Stimulated activated CD4-positive, alpha-beta T cell treated with anti-CD3 and anti-CD28 coated beads, Interleukin-1b, Interleukin-23, amount 100 ng/mL, for 1 hour (primary cell): ENCODE measurements around the gene TCEAL5.
A peak's percentile ranks its signal among the peaks of the same experiment; 100 is the strongest.
"Not testable (repeated sequence)": the region's sequence is repeated elsewhere in the genome, so short reads cannot be mapped to it uniquely, and the experiment has no call there.

Experiments
- DNase-seq, 2 donors: peaks; one replicate each; pipeline ENCODE4 v3.0.0-alpha.2; 2020; ENCODE audit warnings: low read depth in 2 of 2

The TCEAL5 gene

DNA sequence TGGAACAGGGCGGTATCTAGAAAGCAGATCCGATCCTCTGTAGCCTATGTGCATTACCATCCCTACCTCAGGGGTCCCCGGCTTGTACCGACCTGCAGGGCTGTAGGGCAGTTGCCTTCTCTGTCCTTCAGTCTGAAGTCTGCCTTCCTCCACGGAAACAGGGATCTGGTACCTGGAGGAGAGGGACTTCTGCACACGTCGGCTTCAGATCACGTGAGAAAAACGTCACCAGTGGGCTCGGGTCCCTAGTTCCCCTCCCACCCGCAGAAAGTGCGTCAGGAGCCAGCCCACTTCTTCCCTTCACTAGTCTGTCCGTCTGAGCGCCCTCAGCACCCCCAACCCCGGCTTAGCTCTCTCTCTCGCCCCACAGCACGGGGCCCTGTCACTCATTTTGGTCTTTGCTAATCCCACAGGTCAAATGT lies at the start of gene TCEAL5:
TSS of gene TCEAL5 (minus strand) at position 170 of the 422 bp plus-strand sequence. CDS start 2,187 bp downstream, outside the sequence.
- DNase-seq, result no peak

DNA sequence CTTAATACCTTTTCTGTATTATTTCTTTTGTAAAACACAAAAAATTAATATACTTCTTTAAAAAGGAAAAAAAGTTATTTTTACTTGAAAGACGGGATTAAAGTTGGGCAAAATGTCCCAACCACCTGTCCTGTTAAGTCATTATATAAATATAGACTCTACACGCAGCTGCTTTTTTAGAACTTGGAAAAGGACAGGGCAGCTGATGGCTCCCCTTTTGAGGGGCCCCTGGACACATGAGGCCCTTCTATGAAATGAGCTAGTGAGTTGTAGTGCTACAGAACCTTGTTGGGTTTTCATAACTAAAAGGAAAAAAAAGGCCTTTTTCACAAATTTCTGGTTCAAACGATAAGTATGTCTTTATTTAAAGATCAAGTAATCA lies 34.8 kb upstream of the TCEAL5 start:
- no peak for DNase-seq

DNA sequence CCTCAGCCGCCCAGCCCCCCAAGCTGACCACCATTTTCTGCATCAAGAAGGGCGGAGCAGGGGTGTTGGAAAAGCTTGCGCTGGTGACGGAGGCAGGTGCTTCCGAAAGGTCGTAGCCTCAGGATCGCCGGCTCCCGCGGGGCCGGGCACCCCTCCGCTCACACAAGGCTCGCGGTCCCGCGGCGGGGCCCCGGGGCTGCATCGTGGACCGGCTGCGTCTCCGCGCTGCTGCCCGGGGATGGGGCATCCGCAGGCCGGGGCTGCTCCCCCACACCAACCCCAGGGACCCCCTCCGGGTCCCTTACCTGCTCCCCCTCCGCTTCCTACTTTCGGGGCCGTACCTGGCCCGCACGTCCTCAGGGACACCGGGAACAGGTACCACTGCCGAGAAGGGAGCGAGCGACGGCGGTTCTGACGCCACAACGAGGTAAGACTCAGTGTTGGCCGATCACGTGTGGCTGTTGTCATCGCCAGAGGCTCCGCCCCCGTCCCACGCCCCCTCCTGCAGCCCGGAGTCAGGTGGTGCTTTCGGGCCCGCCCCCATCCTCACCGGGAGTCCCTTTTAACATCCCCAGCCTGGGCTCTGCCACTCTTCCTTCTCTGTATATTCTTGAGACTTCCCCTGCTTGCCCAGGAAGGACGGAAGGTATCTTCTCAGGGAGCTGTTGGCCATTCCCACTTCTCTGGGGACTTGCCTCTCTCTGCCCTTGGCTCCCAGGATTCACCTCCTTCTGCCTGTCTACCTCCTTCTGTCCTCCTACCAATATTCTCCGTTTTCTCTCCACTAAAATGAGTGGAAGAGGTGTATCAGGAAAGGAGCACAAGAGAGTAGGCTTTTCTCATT lies 34.2 kb upstream of the TCEAL5 start, which contains the start of gene BEX2:
TSS of gene BEX2 (minus strand) at position 436 of the 844 bp plus-strand sequence. CDS start 1,014 bp downstream, outside the sequence.
- DNase-seq, result peak; percentile 50 to 70

- DNase-seq, result no peak
These were observed 33.5 kb upstream of the TCEAL5 start for GRCh38 chrX:103309860-103310554.

- not testable (repeated sequence) for DNase-seq
These were observed 29.1 kb upstream of the TCEAL5 start for GRCh38 chrX:103305666-103306065.

- no peak for DNase-seq
These were observed 28.2 kb upstream of the TCEAL5 start for GRCh38 chrX:103304705-103305104.

DNA sequence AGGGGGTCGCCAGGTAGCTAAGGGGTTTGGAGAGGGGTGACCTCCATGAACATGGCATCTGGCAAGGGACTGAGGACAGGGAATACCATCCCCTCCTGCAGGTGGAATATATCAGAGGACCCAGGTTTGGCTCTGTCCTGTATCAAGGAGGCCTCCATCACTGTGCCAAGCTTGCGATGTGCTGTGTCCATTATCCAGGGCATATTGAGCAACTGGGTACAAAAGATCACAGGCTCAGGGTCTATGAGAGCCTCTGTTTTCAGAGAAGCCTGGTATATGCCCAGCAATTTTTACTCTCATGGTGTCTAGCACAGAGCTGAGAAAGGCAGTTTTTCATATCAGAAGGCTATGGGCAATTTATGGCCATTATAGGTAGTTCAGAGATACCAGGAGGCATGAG lies 16.6 kb upstream of the TCEAL5 start:
- DNase-seq, result no peak

DNA sequence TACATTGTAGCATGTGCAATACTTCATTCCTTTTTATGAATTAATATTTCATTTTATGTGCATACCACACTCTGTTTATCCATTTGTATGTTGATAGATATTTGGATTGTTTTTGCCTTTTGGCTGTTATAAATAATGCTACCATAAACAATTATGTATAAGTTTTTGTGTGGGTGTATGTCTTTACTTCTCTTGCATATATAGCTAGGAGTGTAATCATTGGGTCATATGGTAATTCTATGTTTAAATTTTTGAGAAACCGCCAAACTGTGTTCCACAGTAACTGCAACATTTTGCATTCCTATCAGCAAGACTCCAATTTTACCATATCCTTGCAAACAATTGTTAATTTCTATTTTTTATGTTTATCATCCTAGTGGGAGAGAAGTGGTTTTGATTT lies 3.1 kb upstream of the TCEAL5 start:
- no peak for DNase-seq

DNA sequence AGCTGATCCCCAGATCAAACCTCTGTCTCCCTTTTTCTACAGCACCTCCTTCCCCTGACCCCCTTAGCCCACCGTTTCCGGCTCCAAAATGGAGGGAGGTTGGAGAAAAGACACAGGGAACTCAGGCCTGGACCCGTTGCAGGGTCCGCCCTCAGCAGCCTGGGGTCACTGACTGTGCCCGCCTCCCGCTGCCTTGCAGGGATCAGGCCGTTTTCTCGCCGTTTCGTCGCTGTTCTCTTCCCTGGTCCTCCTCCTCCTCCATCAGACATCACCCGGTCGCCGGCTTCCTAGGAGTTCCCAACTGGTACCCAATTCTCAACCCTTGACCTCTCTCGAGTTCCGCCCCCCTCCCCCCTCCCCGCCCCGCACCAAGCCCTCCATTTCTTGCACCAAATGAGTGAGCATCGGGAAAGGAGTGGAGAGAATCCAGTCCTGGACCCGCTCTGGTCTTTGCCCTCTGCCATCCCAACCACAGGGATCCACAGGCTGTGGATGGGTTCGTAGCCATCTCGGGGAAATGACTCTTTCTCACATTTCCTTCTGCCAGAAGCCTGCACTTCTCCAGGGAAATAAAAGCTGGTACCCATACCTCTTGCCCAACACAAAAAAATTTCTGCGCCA lies 493 bp downstream of the TCEAL5 start:
- DNase-seq, result no peak

GRCh38 chrX:103274284-103274683 lies 2.3 kb downstream of the TCEAL5 start:
- no peak for DNase-seq

DNA sequence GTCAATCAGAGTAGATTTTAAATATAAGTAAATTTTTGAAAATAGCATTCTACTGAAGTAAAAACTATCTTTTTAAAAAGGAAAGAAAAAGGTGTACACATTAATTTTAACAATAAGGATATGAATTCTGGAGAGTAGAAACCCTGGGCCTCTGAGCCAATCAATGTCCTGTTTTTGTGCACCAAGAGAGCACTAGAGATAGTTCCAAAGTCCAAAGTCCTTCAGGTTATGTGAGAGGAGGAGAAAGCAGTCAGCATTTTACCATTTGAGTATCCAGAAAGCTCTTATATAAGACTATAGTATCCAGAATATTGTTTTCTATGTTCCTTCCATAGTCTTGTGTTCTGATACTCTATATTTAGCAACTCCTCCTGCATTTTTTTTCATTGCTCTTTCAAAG lies 18.3 kb downstream of the TCEAL5 start:
- DNase-seq, result no peak

GRCh38 chrX:103256651-103257050 lies 19.9 kb downstream of the TCEAL5 start:
- DNase-seq, result no peak

DNA sequence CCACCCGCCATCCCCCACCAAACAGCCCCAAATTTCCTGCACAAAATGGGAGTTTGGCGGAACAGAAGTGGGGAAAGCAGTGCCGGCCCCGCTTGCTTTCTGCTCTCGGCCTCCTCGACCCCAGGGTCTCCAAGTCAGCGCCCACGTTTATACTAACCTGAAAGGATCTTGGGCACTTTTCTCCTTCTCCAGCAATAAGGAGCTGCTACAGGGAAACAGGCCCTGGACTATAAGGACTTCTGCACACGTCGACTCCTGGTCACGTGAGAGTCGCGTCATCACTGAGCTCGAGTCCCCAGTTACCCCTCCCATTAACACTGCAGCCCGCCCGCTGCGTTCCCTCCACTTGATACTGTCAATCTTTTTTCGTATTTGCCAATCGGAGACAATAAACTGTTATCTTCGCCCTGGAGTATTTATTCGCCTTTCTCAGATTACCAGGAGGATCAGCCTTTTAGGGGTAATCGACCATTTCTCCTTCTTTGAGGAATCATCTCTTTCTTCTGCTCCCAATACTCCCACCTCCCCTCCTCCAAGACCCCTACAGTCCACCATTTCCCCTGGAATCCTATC lies 21.5 kb downstream of the TCEAL5 start, which contains the start of gene TCEAL8:
TSS of gene TCEAL8 (minus strand) at position 235 of the 573 bp plus-strand sequence. CDS start 1,176 bp downstream, outside the sequence.
- DNase-seq, result peak; percentile 7 to 16

DNA sequence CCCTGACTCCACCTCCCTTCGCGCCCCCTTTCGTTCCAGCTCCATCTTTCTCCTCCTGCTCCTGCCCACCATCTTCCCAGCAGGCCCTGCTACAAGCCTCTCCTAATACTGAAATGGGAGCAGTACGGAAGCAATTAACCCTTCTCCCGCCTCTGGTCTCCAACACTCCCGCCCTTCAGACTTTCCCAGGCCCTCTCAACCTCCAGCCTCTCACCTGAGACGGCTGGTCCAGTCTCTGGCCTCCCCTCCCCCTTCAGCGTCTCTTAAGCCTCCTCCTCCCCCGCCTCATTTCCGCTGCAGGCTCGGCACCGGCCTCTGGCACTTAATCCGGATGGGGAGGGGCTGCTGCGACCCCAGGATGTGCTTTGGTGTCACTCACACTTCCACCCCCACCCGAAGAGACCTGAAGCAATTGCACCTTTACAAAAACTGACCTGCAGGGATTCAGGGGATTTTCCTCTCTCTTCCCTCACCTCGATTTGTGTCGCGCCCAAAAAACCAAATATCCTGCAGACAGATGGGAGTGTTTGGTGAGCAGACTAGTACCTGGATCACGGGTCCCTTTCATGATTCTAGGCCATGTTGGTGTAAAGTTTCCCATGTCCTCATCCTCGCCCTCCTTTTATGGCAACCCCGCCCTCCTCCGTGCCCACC lies 22.3 kb downstream of the TCEAL5 start:
- DNase-seq, result no peak

DNA sequence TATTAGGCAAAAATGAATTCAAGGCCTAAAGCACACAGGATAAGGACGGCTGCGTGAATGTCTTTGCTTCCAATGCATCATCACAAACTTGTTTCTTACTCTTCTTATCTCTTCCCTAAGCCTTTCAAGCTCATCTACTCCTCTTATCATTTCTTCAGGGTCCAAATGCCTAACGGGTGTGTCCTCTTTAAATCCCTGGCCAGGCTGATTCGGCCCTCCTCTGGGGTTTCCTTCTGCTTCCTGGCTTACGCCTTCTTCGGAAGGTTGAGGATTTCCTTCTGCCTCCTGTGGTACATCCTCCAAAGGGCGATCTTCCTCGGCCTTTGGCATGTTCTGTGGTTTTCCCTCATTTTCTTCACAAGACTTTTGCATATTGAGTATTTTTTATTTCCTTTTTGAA lies 22.9 kb downstream of the TCEAL5 start:
- DNase-seq, result no peak

DNA sequence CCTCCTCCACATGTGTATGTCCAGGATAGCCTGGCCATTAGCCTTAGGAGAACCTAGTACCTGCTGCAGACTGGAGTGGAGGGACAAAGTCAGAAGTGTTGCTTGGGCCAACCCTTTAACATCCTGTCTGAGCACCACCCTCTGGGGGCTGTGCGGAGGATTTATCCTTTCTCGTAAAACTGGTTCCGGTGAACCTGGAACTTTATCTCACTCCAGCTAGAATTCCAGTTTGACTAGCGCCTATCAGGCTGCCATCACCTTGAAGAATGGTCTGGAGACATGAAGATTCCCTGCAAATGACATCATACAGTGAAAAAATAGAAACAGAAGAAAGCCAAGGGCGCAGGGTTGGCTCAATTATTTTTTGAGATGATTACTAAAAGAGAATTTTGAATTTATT lies 25.6 kb downstream of the TCEAL5 start:
- DNase-seq, result no peak

GRCh38 chrX:103249805-103250204 lies 26.7 kb downstream of the TCEAL5 start:
- no peak for DNase-seq

GRCh38 chrX:103248553-103248952 lies 28.0 kb downstream of the TCEAL5 start:
- no peak for DNase-seq

GRCh38 chrX:103240155-103240554 lies 36.4 kb downstream of the TCEAL5 start:
- no peak for DNase-seq

GRCh38 chrX:103236296-103236695 lies 40.3 kb downstream of the TCEAL5 start:
- DNase-seq, result no peak

DNA sequence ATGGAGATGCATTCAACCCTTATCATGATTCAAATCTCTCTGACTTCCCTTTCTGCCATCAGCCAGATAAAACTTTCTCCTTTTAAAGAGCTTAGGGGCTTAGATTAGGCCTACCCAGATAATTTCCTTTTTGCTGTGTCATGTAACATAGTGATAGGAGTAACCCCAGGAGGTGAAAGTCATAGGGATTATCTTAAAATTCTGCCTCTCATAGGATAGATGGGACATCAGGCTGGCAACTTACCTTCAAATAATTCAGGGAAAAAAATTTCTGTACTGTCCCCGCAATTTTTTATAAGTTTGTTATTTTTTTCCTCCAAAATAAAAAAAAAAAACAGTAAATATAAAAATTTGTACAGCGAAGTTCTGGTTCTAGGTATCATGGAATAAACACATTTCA lies 40.9 kb downstream of the TCEAL5 start:
- DNase-seq, result not testable (repeated sequence)
